HG02973 (cell line): ENCODE data around the gene ERMARD.

ENCODE experiments used
- ATAC-seq: cut with Tn5 transposase; IDR thresholded peaks from one replicate; pipeline ENCODE4 v1.9.1; 2021; ENCODE audit warnings: moderate library complexity; ENCODE audit not compliant: unreplicated experiment

Gene ERMARD

GRCh38 chr6:169801396-169802160, 50.2 kb downstream of the ERMARD start:
- no peak for ATAC-seq

- no peak for ATAC-seq
These were observed 51.4 kb downstream of the ERMARD start for GRCh38 chr6:169802790-169803189.

GRCh38 chr6:169803271-169803811, 51.9 kb downstream of the ERMARD start:
- no peak for ATAC-seq

- ATAC-seq: no peak
These were observed 52.5 kb downstream of the ERMARD start for GRCh38 chr6:169803816-169804340.

- ATAC-seq: no peak
These were observed 53.0 kb downstream of the ERMARD start for GRCh38 chr6:169804427-169804826.

GRCh38 chr6:169805242-169805838, 53.9 kb downstream of the ERMARD start:
- ATAC-seq: no peak

GRCh38 chr6:169806701-169807100, 55.3 kb downstream of the ERMARD start:
- ATAC-seq: no peak

GRCh38 chr6:169807229-169807628, 55.8 kb downstream of the ERMARD start:
- no peak for ATAC-seq

- ATAC-seq: no peak
These were observed 56.5 kb downstream of the ERMARD start for GRCh38 chr6:169807699-169808607.

GRCh38 chr6:169808608-169808967, 57.2 kb downstream of the ERMARD start:
- no peak for ATAC-seq

- ATAC-seq: no peak
These were observed 58.0 kb downstream of the ERMARD start for GRCh38 chr6:169809386-169809785.

- no peak for ATAC-seq
These were observed 58.9 kb downstream of the ERMARD start for GRCh38 chr6:169810066-169810989.

GRCh38 chr6:169811072-169811471, 59.6 kb downstream of the ERMARD start:
- no peak for ATAC-seq

- ATAC-seq: no peak
These were observed 60.3 kb downstream of the ERMARD start for GRCh38 chr6:169811521-169812256.

GRCh38 chr6:169812257-169812644, 60.8 kb downstream of the ERMARD start:
- ATAC-seq: no peak

- ATAC-seq: no peak
These were observed 62.5 kb downstream of the ERMARD start for GRCh38 chr6:169813969-169814368.

- ATAC-seq: no peak
These were observed 64.6 kb downstream of the ERMARD start for GRCh38 chr6:169816054-169816453.

- ATAC-seq: no peak
These were observed 65.6 kb downstream of the ERMARD start for GRCh38 chr6:169816975-169817374.

GRCh38 chr6:169820358-169820757, 68.9 kb downstream of the ERMARD start:
- no peak for ATAC-seq
